ENCODE measurements around the gene ATP2A1. TPM values are rescaled to one million over a fixed set of nuclear protein-coding genes. Genes with fewer than 3 reads are reported as not detected.
A peak's percentile ranks its signal among the peaks of the same experiment; 100 is the strongest.

ATP2A1 gene
- total RNA-seq, 2 donors from 2014 or later, result 0.40 to 2.9 TPM

GRCh38 chr16:28839899-28840298, 38.4 kb upstream of the ATP2A1 start:
- no peak for DNase-seq
- H3K9me3 ChIP-seq, result no peaks in the 10 kb centered on the region
- no peaks in the 10 kb centered on the region for H3K27me3 ChIP-seq
- peaks cover 30% of the 10 kb centered on the region for H3K36me3 ChIP-seq
- H3K27ac ChIP-seq, result no peak overlapping the region
- intact Hi-C loops (cut with DNase I), result loop anchor here (2.0 kb wide), 1 partner anchor 69 kb away; no protein-coding TSS in a partner anchor
- H3K4me3 ChIP-seq, result no peak overlapping the region
- TF ChIP-seq CTCF (IDR thresholded peaks at IDR 0.05), result no peak
- no peak overlapping the region for H3K9ac ChIP-seq (ENCODE audit: low read depth in 2 of 2, low read length in 2 of 2)
- peaks cover 2% of the 10 kb centered on the region for H3K4me1 ChIP-seq

DNA sequence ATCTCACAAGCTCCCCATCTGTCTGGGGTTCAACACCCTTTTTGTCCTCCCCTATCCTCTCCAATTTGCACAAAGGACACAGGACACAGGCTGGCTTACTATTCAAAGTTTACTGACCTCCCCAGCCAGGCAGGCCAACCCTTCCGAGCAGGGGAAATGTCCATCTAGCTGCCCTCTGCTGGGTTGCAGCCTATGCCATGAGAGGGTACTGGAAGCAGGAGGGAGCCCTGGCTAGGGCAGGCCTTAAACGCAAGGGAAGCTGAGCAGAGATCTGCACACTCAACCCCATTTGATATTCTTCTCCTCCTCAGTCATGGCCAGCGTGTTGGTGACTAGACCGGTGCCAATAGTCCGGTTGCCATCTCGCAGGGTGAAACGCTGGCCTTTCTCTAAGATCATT, 35.6 kb upstream of the ATP2A1 start:
- H3K27me3 ChIP-seq, result no peaks in the 10 kb centered on the region
- no peaks in the 10 kb centered on the region for H3K9me3 ChIP-seq
- H3K36me3 ChIP-seq, result peaks cover 17% of the 10 kb centered on the region
- no peak overlapping the region for H3K27ac ChIP-seq
- H3K4me3 ChIP-seq, result no peak overlapping the region
- DNase-seq, result no peak
- intact Hi-C loops (cut with DNase I), result no loop called here
- peaks cover 8% of the 10 kb centered on the region for H3K4me1 ChIP-seq
- no peak for TF ChIP-seq CTCF (IDR thresholded peaks at IDR 0.05)
- no peak overlapping the region for H3K9ac ChIP-seq (ENCODE audit: low read depth in 2 of 2, low read length in 2 of 2)

- H3K9ac ChIP-seq (ENCODE audit: low read depth in 2 of 2, low read length in 2 of 2), result no peak overlapping the region
Observed at GRCh38 chr16:28843766-28844165, 34.5 kb upstream of the ATP2A1 start.

DNA sequence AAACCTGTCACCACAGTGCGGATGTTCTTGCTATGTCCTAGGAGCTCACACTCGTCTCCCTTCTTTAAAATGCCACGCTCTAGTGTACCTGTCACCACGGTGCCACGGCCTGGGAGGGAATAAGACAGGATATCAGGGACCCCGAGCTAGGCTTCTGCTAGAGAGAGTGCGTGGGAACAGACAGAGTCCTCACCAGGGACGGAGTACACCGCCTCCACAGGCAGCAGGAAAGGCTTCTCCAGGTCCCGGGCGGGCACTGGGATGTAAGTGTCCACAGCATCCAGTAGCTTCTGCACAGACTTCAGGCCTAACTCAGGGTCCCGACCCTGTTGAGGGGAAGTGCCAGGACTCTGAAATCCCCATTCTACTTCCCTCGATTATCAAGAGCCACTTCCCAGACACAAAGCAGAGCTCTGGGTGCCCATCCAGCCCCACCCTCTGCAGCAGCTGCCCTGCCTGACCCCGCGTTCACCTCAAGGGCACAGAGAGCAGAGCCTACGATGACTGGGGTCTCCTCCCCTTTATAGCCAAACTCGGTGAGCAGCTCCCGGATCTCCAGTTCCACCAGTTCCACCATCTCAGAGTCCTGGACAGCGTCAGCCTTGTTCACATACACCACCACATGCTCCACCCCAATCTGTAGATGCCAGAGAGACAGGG, 33.9 kb upstream of the ATP2A1 start:
- H3K36me3 ChIP-seq, result peaks cover 17% of the 10 kb centered on the region
- H3K9me3 ChIP-seq, result no peaks in the 10 kb centered on the region
- no peaks in the 10 kb centered on the region for H3K27me3 ChIP-seq
- TF ChIP-seq CTCF (IDR thresholded peaks at IDR 0.05), result no peak
- no peak overlapping the region for H3K4me3 ChIP-seq
- no peak overlapping the region for H3K9ac ChIP-seq (ENCODE audit: low read depth in 2 of 2, low read length in 2 of 2)
- H3K4me1 ChIP-seq, result peaks cover 8% of the 10 kb centered on the region
- DNase-seq, result no peak
- no peak overlapping the region for H3K27ac ChIP-seq
- intact Hi-C loops (cut with DNase I), result no loop called here

More at GRCh38 chr16:28843766-28844165, 34.5 kb upstream of the ATP2A1 start:
- DNase-seq, result no peak
- Histone ChIP-seq H3K9me3 (no peaks in the 10 kb centered on the region), H3K4me1 (peaks cover 8% of the 10 kb centered on the region), H3K4me3 (no peak overlapping the region), H3K27me3 (no peaks in the 10 kb centered on the region), H3K27ac (no peak overlapping the region), H3K36me3 (peaks cover 17% of the 10 kb centered on the region)
- no peak for TF ChIP-seq CTCF (IDR thresholded peaks at IDR 0.05)
- intact Hi-C loops (cut with DNase I), result no loop called here

- H3K9me3 ChIP-seq, result no peaks in the 10 kb centered on the region
- peaks cover 17% of the 10 kb centered on the region for H3K36me3 ChIP-seq
- H3K9ac ChIP-seq (ENCODE audit: low read depth in 2 of 2, low read length in 2 of 2), result peak overlapping the region; percentile 98 to 99
- intact Hi-C loops (cut with DNase I), result no loop called here
- H3K4me1 ChIP-seq, result peaks cover 8% of the 10 kb centered on the region
- peak overlapping the region; percentile 97 for H3K4me3 ChIP-seq
- no peak for TF ChIP-seq CTCF (IDR thresholded peaks at IDR 0.05)
- peak overlapping the region; percentile 79 for H3K27ac ChIP-seq
- no peaks in the 10 kb centered on the region for H3K27me3 ChIP-seq
- peak; percentile 81 for DNase-seq
Observed at GRCh38 chr16:28845293-28845692, 33.0 kb upstream of the ATP2A1 start.

All from colonic mucosa (tissue), 4 donors.